ENCODE data around the gene CFAP53.
A peak's percentile ranks its signal among the peaks of the same experiment; 100 is the strongest.

The CFAP53 gene

DNA sequence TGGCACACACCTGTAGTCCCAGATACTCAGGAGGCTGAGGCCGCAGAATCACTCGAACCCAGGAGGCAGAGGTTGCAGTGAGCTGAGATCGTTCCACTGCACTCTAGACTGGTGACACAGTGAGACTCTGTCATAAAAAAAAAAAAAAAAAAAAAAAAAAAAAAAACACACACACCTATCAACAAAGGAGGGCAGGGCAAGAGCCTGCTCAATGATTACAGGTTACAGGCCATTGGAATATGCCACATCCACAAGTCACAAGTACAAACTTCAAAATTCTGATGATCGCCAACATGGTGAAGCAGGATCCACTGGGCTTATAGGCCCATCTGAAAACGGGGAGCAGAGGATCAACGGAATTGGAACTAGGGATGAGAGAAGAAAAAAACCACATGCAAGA is 77.6 kb downstream of the CFAP53 start:
- no peak for DNase-seq (ENCODE audit: low read depth)
- TF ChIP-seq, protein P1, sequence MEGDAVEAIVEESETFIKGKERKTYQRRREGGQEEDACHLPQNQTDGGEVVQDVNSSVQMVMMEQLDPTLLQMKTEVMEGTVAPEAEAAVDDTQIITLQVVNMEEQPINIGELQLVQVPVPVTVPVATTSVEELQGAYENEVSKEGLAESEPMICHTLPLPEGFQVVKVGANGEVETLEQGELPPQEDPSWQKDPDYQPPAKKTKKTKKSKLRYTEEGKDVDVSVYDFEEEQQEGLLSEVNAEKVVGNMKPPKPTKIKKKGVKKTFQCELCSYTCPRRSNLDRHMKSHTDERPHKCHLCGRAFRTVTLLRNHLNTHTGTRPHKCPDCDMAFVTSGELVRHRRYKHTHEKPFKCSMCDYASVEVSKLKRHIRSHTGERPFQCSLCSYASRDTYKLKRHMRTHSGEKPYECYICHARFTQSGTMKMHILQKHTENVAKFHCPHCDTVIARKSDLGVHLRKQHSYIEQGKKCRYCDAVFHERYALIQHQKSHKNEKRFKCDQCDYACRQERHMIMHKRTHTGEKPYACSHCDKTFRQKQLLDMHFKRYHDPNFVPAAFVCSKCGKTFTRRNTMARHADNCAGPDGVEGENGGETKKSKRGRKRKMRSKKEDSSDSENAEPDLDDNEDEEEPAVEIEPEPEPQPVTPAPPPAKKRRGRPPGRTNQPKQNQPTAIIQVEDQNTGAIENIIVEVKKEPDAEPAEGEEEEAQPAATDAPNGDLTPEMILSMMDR (conservative IDR thresholded peaks at IDR 0.05; ENCODE audit: control insufficient read depth, insufficient read depth, low read depth, low read length): no peak
- H3K4me3 ChIP-seq (ENCODE audit: control insufficient read depth, low read depth, low read length): no peak overlapping the region

DNA sequence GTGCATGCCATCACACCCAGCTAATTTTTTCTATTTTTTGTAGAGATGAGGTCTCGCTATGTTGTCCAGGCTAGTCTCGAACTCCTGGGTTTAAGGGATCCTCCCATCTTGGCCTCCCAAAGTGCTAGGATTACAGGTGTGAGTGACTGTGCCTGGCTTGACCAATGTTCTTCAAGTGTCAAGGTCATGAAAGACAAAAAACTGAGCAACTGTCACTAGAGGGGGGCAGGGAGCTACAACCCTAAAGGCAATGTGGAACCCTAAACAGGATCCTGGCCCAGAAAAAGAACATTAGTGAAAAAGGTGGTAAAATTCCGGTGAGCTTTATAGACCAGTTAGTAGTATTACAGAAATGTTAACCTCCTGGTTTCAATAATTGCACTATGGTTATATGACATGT is 78.6 kb downstream of the CFAP53 start:
- no peak overlapping the region for H3K4me3 ChIP-seq (ENCODE audit: control insufficient read depth, low read depth, low read length)
- no peak for DNase-seq (ENCODE audit: low read depth)
- TF ChIP-seq, protein P1 (conservative IDR thresholded peaks at IDR 0.05; ENCODE audit: control insufficient read depth, insufficient read depth, low read depth, low read length): no peak

DNA sequence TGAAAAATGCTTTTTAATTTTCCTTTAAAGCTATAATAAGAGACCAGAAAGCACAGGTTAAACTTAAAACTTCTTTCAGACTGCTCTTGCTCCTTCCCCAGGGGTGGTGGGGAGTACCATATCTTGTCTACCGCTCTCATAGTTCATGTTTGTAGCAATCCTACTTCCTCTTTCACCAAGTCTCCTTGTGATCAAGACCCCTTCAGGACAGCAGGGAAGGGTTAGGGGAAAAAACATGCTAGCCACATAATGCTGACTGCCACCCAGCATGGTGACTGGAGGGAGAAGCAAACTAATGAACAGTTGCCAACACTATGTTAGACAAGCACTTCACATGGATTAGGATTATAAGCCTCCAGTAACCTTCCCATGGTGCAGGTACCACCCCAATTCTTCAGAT is 79.9 kb downstream of the CFAP53 start:
- TF ChIP-seq, protein P1 (conservative IDR thresholded peaks at IDR 0.05; ENCODE audit: control insufficient read depth, insufficient read depth, low read depth, low read length): no peak
- no peak overlapping the region for H3K4me3 ChIP-seq (ENCODE audit: control insufficient read depth, low read depth, low read length)
- no peak for DNase-seq (ENCODE audit: low read depth)

DNA sequence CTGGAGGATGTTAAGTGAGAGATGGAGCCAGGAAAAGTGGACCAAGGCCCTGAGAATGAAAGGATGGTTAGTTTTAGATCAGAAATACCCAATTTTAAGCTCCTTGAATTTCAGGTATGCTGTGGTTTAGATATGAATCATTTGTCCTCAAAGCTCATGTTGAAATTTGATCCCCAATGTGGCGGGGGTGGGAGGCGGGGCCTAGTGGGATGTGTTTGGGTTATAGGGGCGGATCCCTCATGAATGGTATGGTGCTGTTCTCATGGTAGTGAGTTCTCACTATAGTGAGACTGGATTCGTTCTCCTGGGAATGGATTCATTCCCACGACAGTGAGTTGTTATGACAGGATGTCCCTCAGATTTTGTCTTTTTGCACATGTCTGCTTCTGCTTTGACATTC is 82.7 kb downstream of the CFAP53 start:
- TF ChIP-seq, protein P1 (conservative IDR thresholded peaks at IDR 0.05; ENCODE audit: control insufficient read depth, insufficient read depth, low read depth, low read length): no peak
- peak; percentile 60 for DNase-seq (ENCODE audit: low read depth)

DNA sequence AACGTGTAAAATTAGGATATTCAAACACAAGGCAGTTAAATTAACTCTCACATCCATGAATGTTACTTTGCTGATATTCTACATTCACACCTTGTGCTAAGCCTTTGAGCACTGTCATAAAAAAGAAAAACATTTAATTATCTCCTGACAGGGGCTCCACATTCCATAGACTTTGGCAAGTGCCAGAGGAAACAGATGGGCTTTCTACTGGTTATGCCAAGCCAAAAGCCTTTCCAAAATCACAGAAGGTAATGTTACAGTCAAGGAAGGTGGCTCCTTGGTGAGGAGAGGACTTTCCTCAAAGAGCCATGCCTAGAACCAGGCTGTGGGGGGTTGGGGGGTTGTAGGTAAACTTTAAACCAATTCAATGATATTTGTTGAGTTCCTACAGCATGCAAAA is 83.8 kb downstream of the CFAP53 start:
- H3K4me3 ChIP-seq (ENCODE audit: control insufficient read depth, low read depth, low read length): no peak overlapping the region
- no peak for DNase-seq (ENCODE audit: low read depth)
- TF ChIP-seq, protein P1 (conservative IDR thresholded peaks at IDR 0.05; ENCODE audit: control insufficient read depth, insufficient read depth, low read depth, low read length): no peak

More for the DNA sequence above, 82.7 kb downstream of the CFAP53 start:
- H3K4me3 ChIP-seq (ENCODE audit: control insufficient read depth, low read depth, low read length): no peak overlapping the region

DNA sequence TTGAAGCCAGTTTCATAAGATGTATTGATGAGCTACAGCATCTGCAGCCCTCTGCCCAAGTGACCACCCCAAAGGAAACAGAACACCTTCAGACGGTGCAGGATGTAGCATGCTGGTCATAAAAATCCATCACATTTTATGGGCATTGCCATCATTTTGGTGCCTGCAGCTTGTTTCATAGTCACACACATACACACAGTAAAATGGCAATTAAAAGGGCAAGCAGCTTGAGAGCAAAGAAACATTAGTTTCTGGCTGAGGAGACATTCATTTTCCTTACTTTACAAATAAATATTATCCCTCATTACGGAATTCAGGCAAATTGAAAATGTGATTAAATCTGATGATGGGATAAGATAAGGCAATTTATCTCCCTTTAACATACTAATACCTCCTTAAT is 84.7 kb downstream of the CFAP53 start:
- H3K4me3 ChIP-seq (ENCODE audit: control insufficient read depth, low read depth, low read length): no peak overlapping the region
- TF ChIP-seq, protein P1 (conservative IDR thresholded peaks at IDR 0.05; ENCODE audit: control insufficient read depth, insufficient read depth, low read depth, low read length): no peak
- DNase-seq (ENCODE audit: low read depth): no peak

DNA sequence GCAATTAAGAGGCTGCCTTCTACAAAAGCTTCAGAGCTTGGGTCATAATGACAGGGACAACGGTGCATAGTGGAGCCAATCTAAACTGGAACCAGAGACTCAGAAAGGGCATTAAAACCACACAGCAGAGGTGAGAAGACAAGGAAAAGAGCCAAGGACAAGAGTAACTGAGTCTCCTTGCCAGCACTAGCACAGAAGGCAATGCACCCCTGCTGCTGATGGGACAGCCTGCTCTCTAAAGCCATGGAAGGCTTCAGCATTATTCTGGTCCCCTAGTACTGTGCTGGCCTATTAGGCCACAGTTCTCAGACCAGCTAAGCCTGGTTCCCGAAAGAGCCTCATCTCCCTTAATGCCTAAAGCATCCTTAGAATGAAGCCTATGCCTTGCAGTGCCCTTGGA is 86.8 kb downstream of the CFAP53 start:
- no peak for DNase-seq (ENCODE audit: low read depth)
- H3K4me3 ChIP-seq (ENCODE audit: control insufficient read depth, low read depth, low read length): no peak overlapping the region
- TF ChIP-seq, protein P1 (conservative IDR thresholded peaks at IDR 0.05; ENCODE audit: control insufficient read depth, insufficient read depth, low read depth, low read length): no peak

Data from fibroblast of mammary gland (primary cell).